PC-9 (cell line): ENCODE data around the gene PCBP2. TPM values are rescaled to one million over a fixed set of nuclear protein-coding genes. Genes with fewer than 3 reads are reported as not detected.

Experiments
- BruUV-seq: library from RNA; stranded (reverse); fragments of 400-500 nt; replicated peaks from 2 replicates; lab custom pipeline; 2021; lab: Mats Ljungman, UMichigan
- CTCF ChIA-PET: fragments of 300-600 bp; sonication (Branson Sonifier 250); formaldehyde crosslinking; loops from one replicate; lab custom pipeline; 2022; ENCODE audit warnings: antibody characterized with exemption; lab: Charles Lee
- POLR2A ChIA-PET: fragments of 300-600 bp; sonication (Branson Sonifier 250); formaldehyde crosslinking; loops from one replicate; lab custom pipeline; 2022; ENCODE audit warnings: antibody characterized with exemption; ENCODE audit not compliant: unreplicated experiment; lab: Charles Lee
- DNase-seq, 2 experiments: peaks; one replicate each; pipeline versions ENCODE4 v3.0.0 to v3.0.0-alpha.2; 2015 to 2022; ENCODE audit warnings: mixed read lengths in 1 of 2
- H2AFZ ChIP-seq: fragments of 200-600 bp; sonication (generic); 2 replicates; pipeline ENCODE4 v1.8.1; 2017; ENCODE audit warnings: antibody characterized with exemption
- H3F3A ChIP-seq: fragments of 200-600 bp; sonication (generic); 2 replicates; pipeline ENCODE4 v1.8.1; 2017; ENCODE audit warnings: antibody characterized with exemption, mild to moderate bottlenecking, low read depth; ENCODE audit not compliant: insufficient read depth
- H3K27ac ChIP-seq: fragments of 200-600 bp; sonication (generic); 2 replicates; pipeline ENCODE4 v1.6.1; 2016; ENCODE audit warnings: mixed run types
- H3K27me3 ChIP-seq: fragments of 200-600 bp; sonication (generic); 2 replicates; pipeline ENCODE4 v1.6.1; 2016; ENCODE audit warnings: low read depth, mixed run types; ENCODE audit not compliant: insufficient read depth
- H3K36me3 ChIP-seq: fragments of 200-600 bp; sonication (generic); 2 replicates; pipeline ENCODE4 v1.6.1; 2016; ENCODE audit warnings: low read depth, mixed run types
- H3K4me1 ChIP-seq: fragments of 200-600 bp; sonication (generic); replicated peaks from 2 replicates; pipeline ENCODE4 v1.6.1; 2016; ENCODE audit warnings: mixed run types; ENCODE audit not compliant: insufficient read depth
- H3K4me2 ChIP-seq: fragments of 200-600 bp; sonication (generic); 2 replicates; pipeline ENCODE4 v1.6.1; 2017; ENCODE audit warnings: mixed run types
- H3K4me3 ChIP-seq: fragments of 200-600 bp; sonication (generic); 2 replicates; pipeline ENCODE4 v1.6.1; 2016; ENCODE audit warnings: mixed run types
- H3K79me2 ChIP-seq: fragments of 200-600 bp; sonication (generic); 2 replicates; pipeline ENCODE4 v1.6.1; 2017; ENCODE audit warnings: low read depth, mixed run types
- H3K9me2 ChIP-seq: fragments of 200-600 bp; sonication (generic); 2 replicates; pipeline ENCODE4 v1.8.1; 2017; ENCODE audit warnings: mild to moderate bottlenecking; ENCODE audit not compliant: insufficient read depth
- H3K9me3 ChIP-seq: fragments of 200-600 bp; sonication (generic); 2 replicates; pipeline ENCODE4 v1.8.1; 2016; ENCODE audit warnings: low read depth; ENCODE audit not compliant: insufficient read depth
- H4K20me1 ChIP-seq: fragments of 200-600 bp; sonication (generic); 2 replicates; pipeline ENCODE4 v1.8.1; 2017; ENCODE audit not compliant: insufficient read depth
- CTCF ChIP-seq: fragments of 200-600 bp; sonication (generic); conservative IDR thresholded peaks from 2 replicates; pipeline ENCODE4 v1.6.1; 2017; ENCODE audit warnings: mixed run types, antibody characterized with exemption, mild to moderate bottlenecking, moderate library complexity
- EZH2 ChIP-seq: fragments of 200-600 bp; sonication (generic); IDR thresholded peaks from 2 replicates; pipeline ENCODE4 v1.8.0; 2017; ENCODE audit warnings: antibody characterized with exemption, low read depth
- intact Hi-C: fragments of 100-400 bp; cut with micrococcal nuclease; formaldehyde crosslinking; loops from one replicate; pipeline ENCODE4 v1.10.0; 2022; ENCODE audit not compliant: unreplicated experiment
- total RNA-seq: library from RNA; stranded (reverse); gene quantifications from 2 replicates; pipeline ENCODE4 v1.2.3, GENCODE V29; 2021

The PCBP2 gene
- total RNA-seq, 1 experiment from 2014 or later: 833 TPM

- no peaks in the 10 kb centered on the region for H4K20me1 ChIP-seq
- H3K9me3 ChIP-seq: no peaks in the 10 kb centered on the region
- DNase-seq: no peak
- intact Hi-C loops: loop anchor here (5.0 to 10.0 kb wide), 2 partner anchors 50 to 438 kb away; partner anchors contain the start of gene PCBP2
- peaks cover 11% of the 10 kb centered on the region for H3K4me1 ChIP-seq
- POLR2A ChIA-PET: interaction anchor here (0.7 kb wide), 1 partner anchor 74 kb away, joined by 9 read pairs; no protein-coding TSS in a partner anchor
- no peak overlapping the region for H3K27ac ChIP-seq
- no TSS peak for BruUV-seq
- no peak for TF ChIP-seq EZH2
- TF ChIP-seq CTCF: no peak
- H3F3A ChIP-seq: peaks cover 9% of the 10 kb centered on the region
- H3K4me2 ChIP-seq: peak overlapping the region; percentile 89
- H3K4me3 ChIP-seq: peak overlapping the region; percentile 77
- H3K36me3 ChIP-seq: no peaks in the 10 kb centered on the region
- no peaks in the 10 kb centered on the region for H3K9me2 ChIP-seq
- H3K79me2 ChIP-seq: peaks cover 26% of the 10 kb centered on the region
- CTCF ChIA-PET: interaction anchor here (0.6 kb wide), 1 partner anchor 175 kb away, joined by 3 read pairs; no protein-coding TSS in a partner anchor
- H2AFZ ChIP-seq: no peak overlapping the region
- no peaks in the 10 kb centered on the region for H3K27me3 ChIP-seq
Measured at GRCh38 chr12:53502331-53502730, 50.4 kb downstream of the PCBP2 start.

- no peaks in the 10 kb centered on the region for H3K9me2 ChIP-seq
- intact Hi-C loops: loop anchor here (5.0 to 10.0 kb wide), 2 partner anchors 51 to 438 kb away; partner anchors contain the start of gene PCBP2
- H3F3A ChIP-seq: peaks cover 16% of the 10 kb centered on the region
- H3K4me1 ChIP-seq: peaks cover 11% of the 10 kb centered on the region
- H3K4me2 ChIP-seq: peak overlapping the region; percentile 89; the same call in 1 of the 2 replicates
- no peaks in the 10 kb centered on the region for H3K9me3 ChIP-seq
- H3K27me3 ChIP-seq: no peaks in the 10 kb centered on the region
- no peaks in the 10 kb centered on the region for H3K36me3 ChIP-seq
- no peak for DNase-seq
- H2AFZ ChIP-seq: no peak overlapping the region
- ChIA-PET POLR2A (interaction anchor here (0.7 kb wide), 1 partner anchor 75 kb away, joined by 9 read pairs; no protein-coding TSS in a partner anchor), CTCF (no interaction called here)
- BruUV-seq: no TSS peak
- peaks cover 26% of the 10 kb centered on the region for H3K79me2 ChIP-seq
- no peaks in the 10 kb centered on the region for H4K20me1 ChIP-seq
- no peak for TF ChIP-seq CTCF
- no peak for TF ChIP-seq EZH2
- no peak overlapping the region for H3K4me3 ChIP-seq
- no peak overlapping the region for H3K27ac ChIP-seq
Measured at GRCh38 chr12:53502983-53503728, 51.3 kb downstream of the PCBP2 start.

- Histone ChIP-seq H3K9me2 (no peaks in the 10 kb centered on the region), H3F3A (peaks cover 19% of the 10 kb centered on the region), H3K9me3 (no peaks in the 10 kb centered on the region), H2AFZ (no peak overlapping the region), H3K36me3 (no peaks in the 10 kb centered on the region), H3K4me2 (no peak overlapping the region), H3K4me1 (peaks cover 11% of the 10 kb centered on the region), H3K27me3 (no peaks in the 10 kb centered on the region), H3K27ac (no peak overlapping the region), H4K20me1 (no peaks in the 10 kb centered on the region), H3K79me2 (peaks cover 26% of the 10 kb centered on the region), H3K4me3 (no peak overlapping the region)
- no TSS peak for BruUV-seq
- CTCF ChIA-PET: no interaction called here
- TF ChIP-seq EZH2: no peak
- no peak for TF ChIP-seq CTCF
- no peak for DNase-seq
- intact Hi-C loops: loop anchor here (5.0 to 10.0 kb wide), 2 partner anchors 52 to 439 kb away; partner anchors contain the start of gene PCBP2
- POLR2A ChIA-PET: no interaction called here
Measured at GRCh38 chr12:53504004-53504920, 52.4 kb downstream of the PCBP2 start.
